COR-L47 (cell line): ENCODE data around the gene FGF4.
"Not testable (repeated sequence)": the region's sequence is repeated elsewhere in the genome, so short reads cannot be mapped to it uniquely, and the experiment has no call there.

Source experiments
- DNase-seq: peaks from one replicate; lab custom pipeline; 2025; lab: John Stamatoyannopoulos, UW

FGF4 gene

GRCh38 chr11:69773626-69774353 lies 1.4 kb downstream of the FGF4 start:
- no peak for DNase-seq

GRCh38 chr11:69771466-69771865 lies 3.7 kb downstream of the FGF4 start:
- no peak for DNase-seq

GRCh38 chr11:69770540-69770939 lies 4.6 kb downstream of the FGF4 start:
- no peak for DNase-seq

GRCh38 chr11:69765498-69765995 lies 9.6 kb downstream of the FGF4 start:
- DNase-seq: no peak

GRCh38 chr11:69764918-69765317 lies 10.2 kb downstream of the FGF4 start:
- DNase-seq: not testable (repeated sequence)

- DNase-seq: no peak
Measured at GRCh38 chr11:69760319-69760718, 14.8 kb downstream of the FGF4 start.

- DNase-seq: no peak
Measured at GRCh38 chr11:69752890-69753289, 22.3 kb downstream of the FGF4 start.

GRCh38 chr11:69750875-69751597 lies 24.1 kb downstream of the FGF4 start:
- DNase-seq: no peak

- DNase-seq: no peak
Measured at GRCh38 chr11:69750108-69750850, 24.9 kb downstream of the FGF4 start.

- no peak for DNase-seq
Measured at GRCh38 chr11:69748637-69749036, 26.5 kb downstream of the FGF4 start.

- DNase-seq: no peak
Measured at GRCh38 chr11:69746752-69747742, 28.1 kb downstream of the FGF4 start.

- no peak for DNase-seq
Measured at GRCh38 chr11:69746140-69746539, 29.0 kb downstream of the FGF4 start.

GRCh38 chr11:69745201-69745600 lies 29.9 kb downstream of the FGF4 start:
- no peak for DNase-seq

GRCh38 chr11:69744435-69744834 lies 30.7 kb downstream of the FGF4 start:
- DNase-seq: no peak

- no peak for DNase-seq
Measured at GRCh38 chr11:69734841-69735240, 40.3 kb downstream of the FGF4 start.

GRCh38 chr11:69734367-69734766 lies 40.8 kb downstream of the FGF4 start:
- DNase-seq: no peak

GRCh38 chr11:69732910-69733309 lies 42.2 kb downstream of the FGF4 start:
- no peak for DNase-seq

- DNase-seq: no peak
Measured at GRCh38 chr11:69731110-69731509, 44.0 kb downstream of the FGF4 start.

GRCh38 chr11:69730500-69730899 lies 44.6 kb downstream of the FGF4 start:
- no peak for DNase-seq

GRCh38 chr11:69729252-69729651 lies 45.9 kb downstream of the FGF4 start:
- no peak for DNase-seq

GRCh38 chr11:69727266-69727665 lies 47.9 kb downstream of the FGF4 start:
- no peak for DNase-seq
